DOHH2 (cell line): ENCODE results near the gene AGBL1.

ENCODE experiments used
- H3F3A ChIP-seq: fragments of 200-600 bp; sonication (generic), shearing (Covaris generic); 2 replicates; pipeline ENCODE4 v1.6.0; 2016; ENCODE audit warnings: antibody characterized with exemption, mild to moderate bottlenecking; ENCODE audit not compliant: control insufficient read depth, insufficient read depth
- H3K27ac ChIP-seq: fragments of 200-600 bp; sonication (generic); 2 replicates; pipeline ENCODE4 v1.5.1; 2014; ENCODE audit warnings: low read depth, mild to moderate bottlenecking, low read length, moderate library complexity
- H3K27me3 ChIP-seq: fragments of 200-600 bp; sonication (generic); 2 replicates; pipeline ENCODE4 v1.6.1; 2014; ENCODE audit warnings: mild to moderate bottlenecking, low read length, mixed read lengths; ENCODE audit not compliant: control insufficient read depth
- H3K36me3 ChIP-seq: fragments of 200-600 bp; sonication (generic); 2 replicates; pipeline ENCODE4 v1.6.1; 2014; ENCODE audit warnings: mild to moderate bottlenecking, low read length, moderate library complexity, mixed read lengths; ENCODE audit not compliant: control insufficient read depth
- H3K4me1 ChIP-seq: fragments of 200-600 bp; sonication (generic); 2 replicates; pipeline ENCODE4 v1.6.1; 2014; ENCODE audit warnings: mild to moderate bottlenecking, low read length, mixed read lengths; ENCODE audit not compliant: control insufficient read depth
- H3K4me2 ChIP-seq: fragments of 200-600 bp; sonication (generic); 2 replicates; pipeline ENCODE4 v1.6.0; 2014; ENCODE audit warnings: mild to moderate bottlenecking, low read length, moderate library complexity
- H3K4me3 ChIP-seq: fragments of 200-600 bp; sonication (generic); 2 replicates; pipeline ENCODE4 v1.5.1; 2014; ENCODE audit warnings: mild to moderate bottlenecking, low read length, mixed read lengths
- H3K79me2 ChIP-seq: fragments of 200-600 bp; sonication (generic); 2 replicates; pipeline ENCODE4 v1.6.1; 2014; ENCODE audit warnings: mild to moderate bottlenecking, low read length, mixed read lengths; ENCODE audit not compliant: control insufficient read depth
- H3K9me2 ChIP-seq: fragments of 200-600 bp; sonication (generic); replicated peaks from 2 replicates; pipeline ENCODE4 v1.6.1; 2014; ENCODE audit warnings: mild to moderate bottlenecking, low read length, mixed read lengths; ENCODE audit not compliant: control insufficient read depth
- H3K9me3 ChIP-seq: fragments of 200-600 bp; sonication (generic); 2 replicates; pipeline ENCODE4 v1.6.1; 2014; ENCODE audit warnings: antibody characterized with exemption, low read length, mixed read lengths; ENCODE audit not compliant: control insufficient read depth, insufficient read depth
- H4K20me1 ChIP-seq: fragments of 200-600 bp; sonication (generic); 2 replicates; pipeline ENCODE4 v1.6.0; 2014; ENCODE audit warnings: low read depth, mild to moderate bottlenecking, antibody characterized with exemption, low read length, moderate library complexity; ENCODE audit not compliant: control insufficient read depth, insufficient read depth
- CTCF ChIP-seq: fragments of 200-600 bp; sonication (generic); IDR thresholded peaks from one replicate; pipeline ENCODE4 v1.5.1; 2014; ENCODE audit warnings: antibody characterized with exemption, mild to moderate bottlenecking, low read depth, low read length; ENCODE audit not compliant: poor library complexity, severe bottlenecking
- EZH2phosphoT487 ChIP-seq: fragments of 200-600 bp; sonication (generic); IDR thresholded peaks from 2 replicates; pipeline ENCODE4 v1.6.1; 2017; ENCODE audit warnings: borderline replicate concordance, mild to moderate bottlenecking, antibody characterized with exemption, low read length, moderate library complexity, mixed read lengths

AGBL1 gene

GRCh38 chr15:86278586-86278985, 198.9 kb downstream of the AGBL1 start:
- Histone ChIP-seq H4K20me1 (no peaks in the 10 kb centered on the region), H3K4me2 (no peak overlapping the region), H3K27ac (no peak overlapping the region), H3K9me2 (no peaks in the 10 kb centered on the region), H3K27me3 (no peaks in the 10 kb centered on the region), H3K36me3 (no peaks in the 10 kb centered on the region), H3K4me3 (no peak overlapping the region), H3F3A (no peaks in the 10 kb centered on the region), H3K79me2 (no peaks in the 10 kb centered on the region), H3K9me3 (no peaks in the 10 kb centered on the region), H3K4me1 (no peaks in the 10 kb centered on the region)
- no peak for TF ChIP-seq CTCF

DNA sequence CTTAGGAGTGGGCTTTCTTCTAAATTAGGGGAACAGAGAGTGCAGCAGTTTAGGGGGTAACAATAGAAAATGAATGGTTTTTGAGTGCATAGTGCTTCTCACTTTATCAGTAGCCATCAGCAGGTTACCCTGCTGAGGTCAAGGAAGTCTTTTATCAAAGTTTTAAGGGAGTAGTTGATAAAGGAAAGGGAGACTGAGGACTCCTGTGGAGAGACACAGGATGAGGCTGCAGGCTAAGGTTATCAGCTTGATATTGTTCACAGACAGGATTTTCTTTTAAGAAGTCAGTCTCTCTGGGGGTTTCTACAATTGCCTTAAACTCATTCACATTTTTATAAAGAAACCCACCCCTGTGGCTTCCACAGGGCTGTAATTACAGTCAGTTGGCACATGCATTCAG, 205.0 kb downstream of the AGBL1 start:
- Histone ChIP-seq H3K9me2 (no peaks in the 10 kb centered on the region), H3K27me3 (no peaks in the 10 kb centered on the region), H4K20me1 (no peaks in the 10 kb centered on the region), H3K36me3 (no peaks in the 10 kb centered on the region), H3K9me3 (no peaks in the 10 kb centered on the region), H3F3A (no peaks in the 10 kb centered on the region), H3K79me2 (no peaks in the 10 kb centered on the region), H3K27ac (no peak overlapping the region), H3K4me3 (no peak overlapping the region), H3K4me1 (no peaks in the 10 kb centered on the region), H3K4me2 (no peak overlapping the region)
- TF ChIP-seq EZH2phosphoT487 (no peak), CTCF (no peak)

GRCh38 chr15:86295511-86295910, 215.8 kb downstream of the AGBL1 start:
- H3K9me2 ChIP-seq = no peaks in the 10 kb centered on the region; the same call in 1 of the 2 replicates
- H4K20me1 ChIP-seq = no peaks in the 10 kb centered on the region
- no peak overlapping the region for H3K4me2 ChIP-seq
- H3K79me2 ChIP-seq = no peaks in the 10 kb centered on the region
- no peaks in the 10 kb centered on the region for H3K4me1 ChIP-seq
- no peaks in the 10 kb centered on the region for H3F3A ChIP-seq
- TF ChIP-seq EZH2phosphoT487 (no peak), CTCF (no peak)
- no peaks in the 10 kb centered on the region for H3K36me3 ChIP-seq
- no peak overlapping the region for H3K27ac ChIP-seq
- no peak overlapping the region for H3K4me3 ChIP-seq
- H3K9me3 ChIP-seq = no peaks in the 10 kb centered on the region
- H3K27me3 ChIP-seq = no peaks in the 10 kb centered on the region

DNA sequence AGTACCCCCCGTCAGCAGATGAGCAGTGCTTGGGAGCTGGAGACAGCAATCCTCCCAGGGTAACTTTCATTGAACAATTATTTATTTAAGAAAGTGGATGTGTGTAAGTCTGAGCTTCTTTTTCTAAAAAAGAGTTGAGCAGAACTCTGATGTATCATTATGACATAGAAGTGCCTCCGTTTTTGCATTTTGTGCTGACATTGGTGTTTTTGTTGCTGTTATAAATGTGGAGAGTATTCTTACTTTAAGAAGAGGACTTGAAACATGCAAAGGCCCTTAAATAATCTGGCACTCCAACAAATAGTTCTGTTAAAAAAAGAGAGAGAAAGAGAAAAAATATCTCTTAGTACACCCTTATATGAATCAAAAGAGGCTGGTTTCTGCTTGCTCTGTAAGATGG, 217.1 kb downstream of the AGBL1 start:
- H3K4me2 ChIP-seq = no peak overlapping the region
- TF ChIP-seq CTCF (no peak), EZH2phosphoT487 (no peak)
- H4K20me1 ChIP-seq = no peaks in the 10 kb centered on the region
- no peaks in the 10 kb centered on the region for H3F3A ChIP-seq
- H3K36me3 ChIP-seq = no peaks in the 10 kb centered on the region
- no peaks in the 10 kb centered on the region for H3K9me3 ChIP-seq
- H3K4me1 ChIP-seq = no peaks in the 10 kb centered on the region
- no peak overlapping the region for H3K4me3 ChIP-seq
- H3K27ac ChIP-seq = no peak overlapping the region
- no peaks in the 10 kb centered on the region; the same call in 1 of the 2 replicates for H3K9me2 ChIP-seq
- no peaks in the 10 kb centered on the region for H3K79me2 ChIP-seq
- H3K27me3 ChIP-seq = no peaks in the 10 kb centered on the region
